Mesothelial cell of epicardium (in vitro differentiated cells): ENCODE results near the gene GALNS. TPM values are rescaled to one million over a fixed set of nuclear protein-coding genes. Genes with fewer than 3 reads are reported as not detected.
A peak's percentile ranks its signal among the peaks of the same experiment; 100 is the strongest.

Experiments used
- DNase-seq, 2 experiments: peaks; one replicate each; pipeline ENCODE4 v3.0.0; 2021; ENCODE audit warnings: low spot score in 2 of 2; ENCODE audit not compliant: unreplicated experiment in 2 of 2
- H3K27ac Mint-ChIP-seq: 2 replicates; pipeline ENCODE4 v1.8.0; 2021; ENCODE audit warnings: mixed read lengths
- H3K27me3 Mint-ChIP-seq: 2 replicates; pipeline ENCODE4 v1.8.0; 2021; ENCODE audit warnings: low read depth, mixed read lengths
- H3K36me3 Mint-ChIP-seq: 2 replicates; pipeline ENCODE4 v1.8.0; 2021; ENCODE audit warnings: mixed read lengths
- H3K4me1 Mint-ChIP-seq: 2 replicates; pipeline ENCODE4 v1.8.0; 2021; ENCODE audit warnings: mixed read lengths
- H3K4me3 Mint-ChIP-seq: 2 replicates; pipeline ENCODE4 v1.8.0; 2021; ENCODE audit warnings: mild to moderate bottlenecking, moderate library complexity, mixed read lengths
- H3K9me3 Mint-ChIP-seq: 2 replicates; pipeline ENCODE4 v1.8.0; 2021; ENCODE audit warnings: mixed read lengths
- CTCF ChIP-seq: fragments of 200-600 bp; sonication (generic); IDR thresholded peaks from one replicate; pipeline ENCODE4 v1.5.0; 2021; ENCODE audit warnings: antibody characterized with exemption; ENCODE audit not compliant: unreplicated experiment
- total RNA-seq: library from RNA; stranded (reverse); gene quantifications from 3 replicates; pipeline ENCODE4 v1.2.1, GENCODE V29; 2021

GALNS gene
- total RNA-seq, 1 donor from 2014 or later = 42.4 TPM

DNA sequence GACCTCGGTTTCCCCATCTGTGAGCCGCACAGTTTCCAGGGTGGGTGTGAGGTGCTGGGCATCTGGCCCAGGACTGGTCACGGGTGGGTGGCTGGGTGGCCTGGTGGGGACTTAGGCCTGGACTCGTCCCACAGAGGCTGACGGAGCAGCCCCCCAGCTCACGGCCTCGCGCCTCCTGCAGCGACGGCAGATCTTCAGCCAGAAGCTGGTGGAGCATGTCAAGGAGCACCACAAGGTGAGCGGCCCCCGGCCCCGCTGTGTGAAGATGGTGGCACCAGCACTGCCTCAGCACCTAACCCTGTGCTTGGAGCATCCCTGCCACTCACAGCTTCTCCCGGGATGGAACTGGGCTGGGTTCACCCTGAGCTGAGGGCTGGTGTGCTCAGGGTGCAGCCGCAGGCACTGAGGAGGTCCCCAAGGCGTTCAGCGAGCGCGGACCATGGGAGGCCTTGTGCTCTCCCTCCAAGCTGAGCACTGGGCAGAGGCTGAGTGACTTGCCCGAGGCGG lies 50.8 kb downstream of the GALNS start:
- peaks cover 9% of the 10 kb centered on the region for H3K4me1 Mint-ChIP-seq
- TF ChIP-seq CTCF = no peak
- no peaks in the 10 kb centered on the region for H3K36me3 Mint-ChIP-seq
- no peak for DNase-seq
- H3K27ac Mint-ChIP-seq = no peak overlapping the region
- no peaks in the 10 kb centered on the region for H3K9me3 Mint-ChIP-seq
- no peak overlapping the region for H3K4me3 Mint-ChIP-seq
- H3K27me3 Mint-ChIP-seq = no peaks in the 10 kb centered on the region

GRCh38 chr16:88805340-88805715 lies 51.4 kb downstream of the GALNS start:
- Mint-ChIP-seq H3K4me3 (peak overlapping the region; percentile 22), H3K9me3 (no peaks in the 10 kb centered on the region), H3K27ac (no peak overlapping the region), H3K4me1 (peaks cover 5% of the 10 kb centered on the region), H3K27me3 (no peaks in the 10 kb centered on the region), H3K36me3 (no peaks in the 10 kb centered on the region)
- no peak for TF ChIP-seq CTCF
- DNase-seq = no peak

DNA sequence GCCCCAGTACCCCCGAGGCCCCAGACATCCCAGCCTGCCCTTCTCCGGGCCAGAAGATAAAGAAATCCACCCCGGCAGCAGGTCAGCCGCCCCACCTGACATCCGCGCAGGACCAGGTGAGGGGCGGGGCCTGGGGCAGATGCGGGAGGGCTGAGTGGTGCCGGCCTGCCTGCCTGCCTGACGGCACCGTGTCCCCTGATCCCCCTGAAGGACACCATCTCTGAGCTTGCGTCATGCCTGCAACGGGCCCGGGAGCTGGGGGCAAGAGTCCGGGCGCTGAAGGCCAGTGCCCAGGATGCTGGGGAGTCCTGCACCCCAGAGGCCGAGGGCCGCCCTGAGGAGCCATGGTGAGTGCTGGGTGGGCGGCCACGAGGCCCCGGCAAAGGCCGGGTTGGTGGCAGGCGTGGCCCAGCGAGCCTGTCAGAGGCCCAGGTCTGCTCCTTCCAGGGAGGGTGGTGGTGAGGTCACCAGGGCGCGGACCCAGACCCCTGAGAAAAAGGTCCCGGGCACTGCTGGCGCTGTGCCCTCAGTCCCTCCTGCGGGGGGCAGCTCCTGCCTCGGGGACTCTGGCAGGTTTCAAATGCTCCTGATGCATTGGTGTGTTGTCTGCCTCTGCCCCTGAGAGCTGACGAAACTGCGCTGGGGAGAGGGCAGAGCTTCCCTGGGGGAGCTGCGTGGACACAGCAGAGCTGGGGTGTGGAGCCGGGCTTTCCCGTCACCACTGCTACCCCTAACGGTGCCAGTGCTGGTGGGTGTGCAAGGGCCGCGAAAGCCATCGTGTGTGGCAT lies 52.0 kb downstream of the GALNS start:
- H3K9me3 Mint-ChIP-seq = no peaks in the 10 kb centered on the region
- no peak for DNase-seq
- no peaks in the 10 kb centered on the region for H3K4me1 Mint-ChIP-seq
- peak overlapping the region; percentile 66 for H3K4me3 Mint-ChIP-seq
- no peak overlapping the region for H3K27ac Mint-ChIP-seq
- no peak for TF ChIP-seq CTCF
- H3K27me3 Mint-ChIP-seq = no peaks in the 10 kb centered on the region
- H3K36me3 Mint-ChIP-seq = no peaks in the 10 kb centered on the region

DNA sequence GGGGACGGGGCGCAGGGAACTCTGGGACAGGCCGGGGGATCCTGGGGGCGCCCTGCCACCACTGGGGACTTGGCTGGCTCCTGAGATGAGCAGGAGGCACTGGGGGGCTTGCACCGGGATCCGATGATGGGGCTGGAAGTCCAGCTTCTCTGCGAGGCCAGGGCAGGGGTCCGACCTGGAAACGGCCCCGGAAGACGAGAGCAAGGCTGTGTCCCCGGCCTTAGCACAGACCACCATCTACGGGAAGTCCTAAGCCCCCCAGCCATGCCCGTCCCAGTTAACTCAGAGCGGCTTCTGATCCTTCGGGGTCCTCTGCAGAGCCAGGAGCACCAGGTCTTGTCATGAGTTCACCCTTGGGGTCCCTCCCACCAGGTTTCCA lies 52.6 kb downstream of the GALNS start:
- no peaks in the 10 kb centered on the region for H3K36me3 Mint-ChIP-seq
- DNase-seq = no peak
- no peaks in the 10 kb centered on the region for H3K4me1 Mint-ChIP-seq
- no peaks in the 10 kb centered on the region for H3K9me3 Mint-ChIP-seq
- H3K27me3 Mint-ChIP-seq = no peaks in the 10 kb centered on the region
- no peak overlapping the region for H3K27ac Mint-ChIP-seq
- no peak for TF ChIP-seq CTCF
- H3K4me3 Mint-ChIP-seq = peak overlapping the region; percentile 66

DNA sequence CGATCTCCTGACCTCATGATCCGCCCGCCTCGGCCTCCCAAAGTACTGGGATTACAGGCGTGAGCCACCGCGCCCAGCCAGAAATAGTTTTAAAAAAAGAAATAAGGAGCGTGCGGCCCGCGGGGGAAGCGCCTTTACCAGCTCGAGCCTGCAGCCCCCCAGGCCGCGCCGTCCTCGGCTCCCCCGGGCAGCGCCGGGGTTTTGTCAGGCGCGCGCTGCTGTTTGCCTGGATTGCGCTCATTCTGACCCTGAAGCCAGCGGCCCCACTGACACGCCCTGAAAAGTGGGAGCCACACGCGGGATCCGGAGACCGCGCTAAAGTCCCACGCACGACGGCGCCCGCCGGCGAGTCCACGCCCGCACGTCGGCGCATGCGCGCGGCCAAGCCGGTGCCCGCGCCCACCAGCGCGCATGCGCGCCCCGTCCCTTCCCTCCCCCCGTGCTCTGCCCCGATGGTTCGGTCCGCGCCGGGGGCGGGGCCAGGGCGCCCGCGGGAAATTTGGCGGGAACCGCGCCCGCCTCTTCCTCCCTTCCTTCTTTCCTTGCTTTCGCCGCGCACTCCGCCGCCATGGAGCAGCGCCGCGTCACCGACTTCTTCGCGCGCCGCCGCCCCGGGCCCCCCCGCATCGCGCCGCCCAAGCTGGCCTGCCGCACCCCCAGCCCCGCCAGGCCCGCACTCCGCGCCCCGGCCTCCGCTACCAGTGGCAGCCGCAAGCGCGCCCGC lies 53.3 kb downstream of the GALNS start, which contains the start of gene CDT1:
Gene CDT1 (plus strand): TSS at position 526 of the 724 bp plus-strand sequence. CDS start 43 bp downstream, at position 569.
- H3K36me3 Mint-ChIP-seq = no peaks in the 10 kb centered on the region
- H3K27me3 Mint-ChIP-seq = no peaks in the 10 kb centered on the region
- H3K9me3 Mint-ChIP-seq = no peaks in the 10 kb centered on the region
- no peak for TF ChIP-seq CTCF
- peak within 1 kb of the TSS; percentile 73 for H3K27ac Mint-ChIP-seq
- DNase-seq = peak; percentile 84 to 94
- H3K4me3 Mint-ChIP-seq = peak within 1 kb of the TSS; percentile 76
- no peaks in the 10 kb centered on the region for H3K4me1 Mint-ChIP-seq
